GM20000 (cell line): ENCODE results near the gene CCL21.
A peak's percentile ranks its signal among the peaks of the same experiment; 100 is the strongest.

ENCODE experiments used
- DNase-seq: peaks from one replicate; pipeline ENCODE4 v3.0.0; 2012; ENCODE audit warnings: low spot score
- CTCF ChIP-seq: IDR thresholded peaks from 2 replicates; pipeline ENCODE4 v1.5.1; 2012; ENCODE audit warnings: mild to moderate bottlenecking, control low read depth; ENCODE audit errors: extremely low read depth, missing control alignments

The CCL21 gene

GRCh38 chr9:34701023-34701768 is 8.7 kb downstream of the CCL21 start:
- peak; percentile 83 for DNase-seq
- peak; percentile 65 for TF ChIP-seq CTCF

GRCh38 chr9:34694811-34695210 is 15.1 kb downstream of the CCL21 start:
- TF ChIP-seq CTCF = no peak
- no peak for DNase-seq

- DNase-seq = no peak
Observed at GRCh38 chr9:34693560-34693959, 16.4 kb downstream of the CCL21 start.

GRCh38 chr9:34691936-34692315 is 18.0 kb downstream of the CCL21 start:
- no peak for TF ChIP-seq CTCF
- no peak for DNase-seq

More at GRCh38 chr9:34693560-34693959, 16.4 kb downstream of the CCL21 start:
- TF ChIP-seq CTCF = no peak

GRCh38 chr9:34690983-34691935 is 18.7 kb downstream of the CCL21 start, which contains the start of gene CCL19:
CCL19 (minus strand) TSS chr9:34691276; CDS start chr9:34691139, 137 bp downstream.
- TF ChIP-seq CTCF = no peak

GRCh38 chr9:34689512-34689911 is 20.4 kb downstream of the CCL21 start:
- no peak for TF ChIP-seq CTCF
- no peak for DNase-seq

More at GRCh38 chr9:34690983-34691935, 18.7 kb downstream of the CCL21 start, which contains the start of gene CCL19:
- DNase-seq = no peak

- TF ChIP-seq CTCF = no peak
- DNase-seq = no peak
Observed at GRCh38 chr9:34689116-34689470, 20.8 kb downstream of the CCL21 start.
